NCI-H1436 treated with DMSO at 0.1 percent for 48 hours (cell line): ENCODE measurements around the gene MEF2A.

Experiments used
- DNase-seq: peaks from one replicate; lab custom pipeline; 2025; lab: John Stamatoyannopoulos, UW

MEF2A gene

GRCh38 chr15:99564221-99565048, 1.3 kb upstream of the MEF2A start:
- no peak for DNase-seq

- DNase-seq, result no peak
Observed at GRCh38 chr15:99565049-99565298, 810 bp upstream of the MEF2A start.

DNA sequence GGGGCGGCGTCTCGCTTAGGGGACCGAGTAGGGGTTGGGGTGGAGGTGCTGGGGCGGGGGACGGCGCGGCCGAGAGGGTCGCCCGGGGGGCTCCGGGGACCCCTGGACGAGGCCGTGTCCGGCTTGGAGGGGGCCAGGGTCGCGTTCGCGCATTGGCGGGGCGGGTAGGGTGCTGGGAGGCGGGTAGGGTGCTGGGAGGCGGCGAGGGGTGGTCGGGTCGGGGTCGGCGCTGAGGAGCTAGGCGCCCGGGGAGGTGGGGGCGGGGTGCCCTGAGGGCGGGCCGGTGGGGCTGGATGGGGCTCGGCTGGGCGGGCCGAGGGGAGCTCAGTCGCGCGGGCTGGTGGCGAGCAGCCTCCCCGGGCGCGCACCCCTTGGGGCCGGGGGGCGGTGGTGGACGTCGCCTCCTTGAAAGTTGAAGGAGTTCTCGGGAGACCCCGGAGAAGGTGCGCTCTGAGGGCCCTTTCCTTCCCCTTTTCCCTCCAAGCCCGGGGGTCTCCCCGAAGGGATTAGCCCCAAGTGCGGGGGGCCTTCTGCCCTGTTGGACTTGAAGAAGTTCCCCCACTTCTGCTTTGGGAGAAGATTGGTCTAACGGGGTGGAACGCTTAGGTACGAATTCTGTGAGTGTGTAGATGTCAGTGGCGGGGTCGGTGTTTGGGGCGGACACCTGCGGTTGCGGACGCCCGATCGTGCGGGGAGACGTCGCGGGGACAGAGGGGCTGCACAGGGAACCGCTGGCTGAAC, 543 bp downstream of the MEF2A start:
- DNase-seq, result no peak

GRCh38 chr15:99568625-99569352, 3.0 kb downstream of the MEF2A start:
- no peak for DNase-seq

DNA sequence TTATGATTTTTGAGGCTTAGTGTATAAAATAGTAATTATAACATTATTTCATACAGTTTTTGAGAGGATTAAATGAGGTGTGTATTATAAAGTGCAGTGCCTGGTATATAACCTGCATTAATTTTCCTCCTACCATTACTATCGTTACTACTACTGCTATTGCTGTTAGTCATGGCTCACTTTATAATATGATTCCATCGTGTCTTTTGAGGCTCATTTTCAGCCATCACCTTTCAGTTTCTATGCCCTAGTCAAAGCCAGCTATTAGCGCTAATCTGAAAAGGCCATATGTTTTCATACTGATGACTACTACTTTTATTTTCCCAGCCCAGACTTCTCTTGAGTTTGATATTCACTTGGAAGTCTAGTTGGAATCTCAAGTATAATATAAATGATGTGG, 5.5 kb downstream of the MEF2A start:
- DNase-seq, result no peak

DNA sequence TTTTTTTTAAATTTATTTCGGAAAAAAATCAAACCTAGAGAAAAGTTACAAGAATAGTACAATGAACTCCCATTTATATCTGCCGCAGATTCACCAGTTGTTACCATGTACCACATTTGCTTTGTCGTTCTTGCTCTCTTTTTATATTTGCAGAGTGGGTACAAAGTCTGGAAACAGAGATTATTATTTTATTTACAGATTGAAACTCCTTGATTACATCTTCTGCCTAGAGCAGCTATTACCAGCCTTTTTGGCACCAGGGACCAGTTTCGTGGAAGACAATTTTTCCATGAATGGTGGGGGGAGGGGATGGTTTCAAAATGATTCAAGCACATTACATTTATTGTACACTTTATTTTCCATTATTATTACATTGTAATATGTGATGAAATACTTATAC, 8.3 kb downstream of the MEF2A start:
- DNase-seq, result no peak

DNA sequence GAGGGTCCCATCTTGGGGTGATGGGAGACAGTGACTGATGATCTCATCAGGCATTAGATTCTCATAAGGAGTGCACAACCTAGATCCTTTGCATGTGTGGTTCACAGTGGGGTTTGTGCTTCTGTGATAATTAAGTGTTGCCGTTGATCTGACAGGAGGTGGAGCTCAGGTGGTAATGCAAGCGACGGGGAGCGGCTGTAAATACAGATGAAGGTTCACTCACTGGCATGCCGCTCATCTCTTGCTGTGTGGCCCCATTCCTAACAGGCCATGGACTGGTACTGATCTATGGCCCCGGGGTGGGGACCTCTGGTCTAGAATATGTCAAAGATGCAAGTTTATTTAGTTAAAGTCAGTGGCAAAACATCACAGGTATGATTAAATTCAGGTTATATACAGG, 8.7 kb downstream of the MEF2A start:
- no peak for DNase-seq

DNA sequence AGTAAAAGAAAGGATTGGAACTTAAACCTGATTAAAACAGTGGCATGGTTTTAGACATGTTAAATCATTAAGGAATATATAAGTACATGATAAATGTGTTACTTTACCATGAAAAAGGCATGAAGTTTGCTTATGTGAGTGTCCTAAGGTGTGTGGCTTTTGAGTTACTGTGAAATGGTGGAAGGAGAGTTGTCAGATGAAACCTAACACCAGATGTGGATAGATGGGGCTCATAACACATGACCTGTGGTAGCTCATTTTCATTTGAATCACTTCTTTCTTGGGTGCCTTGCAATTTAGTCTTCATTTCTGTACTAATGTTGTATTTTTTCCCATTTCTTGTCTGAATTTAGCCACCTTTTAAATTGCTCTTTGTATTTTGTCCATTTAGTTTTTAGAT, 13.0 kb downstream of the MEF2A start:
- no peak for DNase-seq

GRCh38 chr15:99580076-99580475, 14.3 kb downstream of the MEF2A start:
- DNase-seq, result no peak

DNA sequence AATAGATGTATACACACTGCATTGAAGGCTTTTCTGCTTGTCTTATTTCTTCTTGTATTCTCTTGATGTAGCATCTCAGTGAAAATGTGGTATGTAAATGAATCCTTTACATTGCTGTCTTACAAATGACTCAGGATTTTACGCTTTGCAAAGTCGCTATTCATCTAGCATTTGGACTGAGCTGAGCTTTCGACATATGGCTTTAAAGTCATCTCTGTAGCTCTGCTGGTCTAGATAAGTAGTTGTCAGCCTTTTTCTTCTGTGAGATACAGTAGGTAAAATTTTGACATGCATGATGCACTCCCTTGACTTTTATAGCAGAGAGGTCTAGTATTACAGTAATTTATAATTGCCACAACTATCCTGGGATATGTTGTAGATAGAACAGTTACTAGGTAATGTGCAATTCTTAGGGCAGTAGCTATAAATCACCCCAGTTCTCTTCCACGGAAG, 16.8 kb downstream of the MEF2A start:
- no peak for DNase-seq

DNA sequence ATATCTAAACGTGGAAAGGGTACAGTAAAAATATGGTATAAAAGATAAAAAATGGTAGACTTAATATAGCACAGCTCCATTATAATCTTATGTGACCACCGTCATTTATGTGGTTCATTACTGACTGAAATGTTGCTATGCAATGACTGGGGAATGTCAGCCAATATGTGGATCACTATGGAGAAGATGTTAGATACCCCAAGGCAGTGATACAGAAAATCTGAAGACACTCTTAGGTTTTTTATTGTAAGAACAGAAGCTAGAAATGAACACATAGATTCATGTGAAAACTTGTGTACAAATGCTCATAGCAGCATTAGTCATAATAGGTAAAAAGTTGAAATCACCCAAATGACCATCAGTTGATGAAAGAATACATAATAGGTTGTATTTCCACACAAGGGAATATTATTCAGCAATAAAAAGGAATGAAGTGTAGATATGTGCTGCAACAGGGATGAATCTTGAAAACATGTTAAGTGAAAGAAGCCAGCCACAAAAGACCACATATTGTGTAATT, 18.4 kb downstream of the MEF2A start:
- DNase-seq, result no peak

GRCh38 chr15:99586121-99586520, 20.3 kb downstream of the MEF2A start:
- no peak for DNase-seq

GRCh38 chr15:99589801-99590200, 24.0 kb downstream of the MEF2A start:
- no peak for DNase-seq

DNA sequence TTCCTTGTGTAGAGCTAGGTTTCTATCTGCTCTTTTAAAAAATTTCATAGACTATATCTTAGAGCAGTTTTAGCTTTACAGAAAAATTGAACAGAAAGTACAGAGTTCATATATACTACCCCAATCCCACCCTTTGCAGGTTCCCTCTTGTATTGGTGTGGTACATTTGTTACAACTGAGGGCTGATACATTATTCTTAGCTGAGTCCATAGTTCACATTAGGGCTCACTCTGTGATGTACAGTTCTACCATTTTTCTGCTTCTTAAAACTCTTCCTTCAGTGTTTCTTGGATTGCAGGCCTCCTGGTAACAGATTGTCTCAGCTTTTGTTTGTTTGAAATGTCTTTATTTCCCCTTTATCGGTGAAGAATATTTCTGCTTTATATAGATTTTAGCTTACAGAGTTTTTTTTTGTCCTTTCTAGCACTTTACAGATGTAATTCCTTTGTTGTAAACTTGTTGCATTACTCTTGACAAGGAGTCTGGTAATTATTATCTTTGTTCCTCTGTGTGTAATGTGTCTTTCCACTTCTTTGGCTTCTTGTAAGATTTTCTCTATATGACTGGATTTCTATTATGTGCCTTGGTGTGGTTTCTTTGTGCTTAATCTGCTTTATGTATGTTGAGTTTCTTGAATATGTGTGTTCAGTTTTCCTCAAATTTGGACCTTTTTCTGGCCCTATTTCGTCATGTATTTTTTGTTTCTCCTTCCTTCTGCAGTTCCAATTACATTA, 25.3 kb downstream of the MEF2A start:
- DNase-seq, result no peak

DNA sequence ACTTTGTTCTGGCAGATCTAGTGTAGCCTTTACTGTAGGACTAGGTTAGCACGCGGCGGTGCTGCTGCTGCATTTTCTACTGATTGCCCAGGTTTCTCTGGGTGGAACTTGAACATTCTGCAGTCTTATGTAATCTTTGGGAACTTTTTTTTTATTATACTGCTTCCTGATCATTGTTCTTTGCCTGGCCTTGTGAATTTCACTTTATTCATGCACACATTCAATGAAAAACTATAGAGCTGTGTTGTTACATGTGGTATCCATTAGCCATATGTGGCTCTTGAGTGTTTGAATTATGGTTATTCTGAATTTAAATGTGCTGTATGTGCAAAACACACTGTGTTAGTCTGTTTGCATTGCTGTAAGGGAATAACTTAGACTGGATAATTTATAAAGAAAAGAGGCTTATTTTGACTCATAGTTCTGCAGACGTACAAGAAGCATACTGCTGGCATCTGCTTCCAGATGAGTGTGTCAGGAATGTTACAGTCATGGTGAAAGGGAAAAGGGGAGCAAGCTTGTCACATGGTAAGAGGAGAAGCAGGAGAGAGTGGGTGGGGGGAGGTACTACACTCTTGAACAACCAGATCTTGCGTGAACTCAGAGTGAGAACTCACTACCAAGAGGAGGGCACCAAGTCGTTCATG, 26.5 kb downstream of the MEF2A start:
- no peak for DNase-seq

DNA sequence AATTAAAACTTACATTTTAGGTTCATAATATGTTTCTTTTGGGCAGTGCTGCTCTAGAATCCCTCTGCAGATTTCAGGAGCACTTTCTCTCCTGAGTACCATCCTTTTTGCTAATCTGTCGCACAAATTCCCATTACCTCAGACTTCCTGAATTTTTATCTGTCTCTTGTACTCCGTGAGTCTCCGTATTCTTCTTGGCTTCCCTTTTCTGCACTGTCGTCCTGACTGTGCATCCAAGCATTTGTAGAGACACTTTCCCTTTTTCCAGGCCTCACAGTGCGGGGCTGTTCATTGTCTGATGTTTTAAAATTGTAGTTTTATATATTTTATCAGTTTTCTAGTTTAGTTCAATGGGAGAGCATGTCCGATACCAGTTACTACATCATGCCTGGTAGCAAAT, 27.3 kb downstream of the MEF2A start:
- no peak for DNase-seq

- no peak for DNase-seq
Observed at GRCh38 chr15:99594916-99595315, 29.1 kb downstream of the MEF2A start.

DNA sequence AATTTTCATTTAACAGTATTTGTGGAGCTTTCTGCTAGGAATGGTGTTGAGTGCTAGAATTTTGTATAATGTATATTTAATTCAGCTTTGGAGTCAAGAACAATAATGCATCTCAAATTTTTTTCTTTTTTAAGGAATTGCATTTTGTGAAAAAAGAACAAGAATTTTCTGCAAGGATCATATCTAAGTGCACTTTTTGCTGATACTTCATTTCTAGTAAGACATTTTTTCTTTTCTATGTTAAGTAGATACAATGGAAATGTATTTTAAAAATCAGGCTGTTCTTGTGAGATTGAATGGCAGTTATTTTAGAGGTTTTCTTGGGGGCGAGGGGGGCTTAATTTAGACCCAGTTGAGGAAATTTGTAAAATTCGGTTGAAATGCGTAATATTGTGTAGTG, 32.5 kb downstream of the MEF2A start:
- DNase-seq, result no peak

DNA sequence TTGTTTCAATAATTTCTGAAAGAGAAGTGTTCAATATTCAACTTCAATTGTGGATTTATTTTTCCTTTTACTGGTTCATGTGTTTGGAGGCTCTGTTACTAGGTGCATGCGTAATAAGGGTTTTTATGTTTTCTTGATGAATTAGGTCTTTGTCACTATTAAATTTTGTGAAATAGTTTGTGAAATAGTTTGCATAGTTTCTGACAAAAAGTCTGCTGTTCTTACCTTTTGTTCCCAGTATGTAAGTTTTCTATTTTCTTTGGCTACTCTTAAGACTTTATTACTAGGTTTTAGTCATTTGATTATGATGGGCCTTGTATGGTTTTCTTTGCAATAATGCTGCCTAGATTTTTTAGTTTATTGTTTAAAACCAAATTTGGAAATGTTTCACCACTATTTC, 38.0 kb downstream of the MEF2A start:
- no peak for DNase-seq

- DNase-seq, result no peak
Observed at GRCh38 chr15:99604865-99605264, 39.1 kb downstream of the MEF2A start.

DNA sequence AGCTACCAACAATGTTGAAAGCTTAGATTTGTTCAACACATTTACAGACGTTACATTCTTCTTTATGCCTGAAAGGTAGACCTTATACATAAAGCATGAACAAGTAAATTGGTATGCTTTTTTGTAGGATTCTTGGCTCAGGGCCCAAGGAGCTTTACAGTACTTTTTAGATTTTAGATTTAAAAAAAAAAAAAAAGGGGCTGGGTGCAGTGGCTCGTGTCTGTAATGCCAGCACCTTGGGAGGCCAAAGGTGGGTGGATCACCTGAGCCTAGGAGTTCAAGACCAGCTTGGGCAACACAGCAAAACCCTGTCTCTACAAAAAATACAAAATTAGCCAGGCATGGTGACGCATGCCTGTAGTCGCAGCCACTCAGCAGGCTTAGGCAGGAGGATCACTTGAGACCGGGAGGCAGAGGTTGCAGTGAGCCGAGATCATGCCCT, 39.7 kb downstream of the MEF2A start:
- no peak for DNase-seq

- no peak for DNase-seq
Observed at GRCh38 chr15:99605990-99606389, 40.2 kb downstream of the MEF2A start.
